Cardiac septum (tissue), 1 donor: Measurements from ENCODE around the gene GRIP1. TPM values are rescaled to one million over a fixed set of nuclear protein-coding genes. Genes with fewer than 3 reads are reported as not detected.

Source experiments
- DNase-seq: peaks from one replicate; pipeline ENCODE4 v3.0.0-alpha.2; 2020; ENCODE audit warnings: low spot score
- intact Hi-C: fragments of 100-400 bp; cut with DNase I; formaldehyde crosslinking; loops from one replicate; pipeline ENCODE4 v1.14.0; 2022
- total RNA-seq: library from RNA; stranded (reverse); fragmentation: NEBNext Ultra II Directional; extraction: Animal tissue kit (Norgen Biotek cat#: 25700); gene quantifications from one replicate; pipeline ENCODE4 v1.2.1, GENCODE V29; 2021
- donor health status: DM: no; HTN: no; CAD: no.

GRIP1 gene
- total RNA-seq, 1 donor from 2014 or later: 0.81 TPM

- no peak for DNase-seq
These were observed 17.5 kb downstream of the GRIP1 start for GRCh38 chr12:66661357-66661756.

GRCh38 chr12:66653796-66654195 is 25.1 kb downstream of the GRIP1 start:
- intact Hi-C loops: no loop called here

More at GRCh38 chr12:66661357-66661756, 17.5 kb downstream of the GRIP1 start:
- intact Hi-C loops: no loop called here

GRCh38 chr12:66648033-66648735 is 30.7 kb downstream of the GRIP1 start:
- DNase-seq: no peak
- intact Hi-C loops: no loop called here

More at GRCh38 chr12:66653796-66654195, 25.1 kb downstream of the GRIP1 start:
- DNase-seq: no peak

- intact Hi-C loops: no loop called here
- no peak for DNase-seq
These were observed 31.7 kb downstream of the GRIP1 start for GRCh38 chr12:66647034-66647691.

GRCh38 chr12:66644151-66644550 is 34.7 kb downstream of the GRIP1 start:
- no peak for DNase-seq
- intact Hi-C loops: no loop called here

- intact Hi-C loops: no loop called here
- DNase-seq: no peak
These were observed 38.0 kb downstream of the GRIP1 start for GRCh38 chr12:66640691-66641460.

- no peak for DNase-seq
- intact Hi-C loops: no loop called here
These were observed 40.2 kb downstream of the GRIP1 start for GRCh38 chr12:66638666-66639065.

GRCh38 chr12:66637699-66638301 is 41.1 kb downstream of the GRIP1 start:
- DNase-seq: no peak
- intact Hi-C loops: no loop called here

GRCh38 chr12:66636771-66637170 is 42.1 kb downstream of the GRIP1 start:
- intact Hi-C loops: no loop called here
- no peak for DNase-seq

- DNase-seq: no peak
- intact Hi-C loops: no loop called here
These were observed 45.2 kb downstream of the GRIP1 start for GRCh38 chr12:66633676-66634075.

GRCh38 chr12:66629138-66629870 is 49.6 kb downstream of the GRIP1 start:
- intact Hi-C loops: no loop called here
- DNase-seq: no peak

GRCh38 chr12:66627988-66628317 is 50.9 kb downstream of the GRIP1 start:
- intact Hi-C loops: no loop called here
- no peak for DNase-seq

GRCh38 chr12:66627270-66627987 is 51.4 kb downstream of the GRIP1 start:
- intact Hi-C loops: no loop called here
- no peak for DNase-seq

GRCh38 chr12:66624806-66625205 is 54.1 kb downstream of the GRIP1 start:
- no peak for DNase-seq
- intact Hi-C loops: no loop called here

- DNase-seq: no peak
- intact Hi-C loops: no loop called here
These were observed 55.4 kb downstream of the GRIP1 start for GRCh38 chr12:66623455-66623854.

GRCh38 chr12:66620688-66621087 is 58.2 kb downstream of the GRIP1 start:
- intact Hi-C loops: no loop called here
- no peak for DNase-seq

GRCh38 chr12:66620026-66620425 is 58.9 kb downstream of the GRIP1 start:
- no peak for DNase-seq
- intact Hi-C loops: no loop called here

GRCh38 chr12:66617991-66618390 is 60.9 kb downstream of the GRIP1 start:
- intact Hi-C loops: no loop called here
- no peak for DNase-seq
